ENCODE results near the gene SGK1.

Gene SGK1

GRCh38 chr6:134174672-134175531, 143.0 kb downstream of the SGK1 start (continued):
- TF ChIP-seq ZNF18 (tag by site-specific recombination; IDR thresholded peaks at IDR 0.05), result no peak
- TF ChIP-seq ZNF626 (tag by site-specific recombination; IDR thresholded peaks at IDR 0.05), result peak; percentile 39; the same call in 1 of the 2 replicates
- 0 out of 2 replicates have a peak, but pooled peaks have one; percentile 7 for TF ChIP-seq TCF7L2 (IDR thresholded peaks at IDR 0.05; ENCODE audit: borderline replicate concordance, low read depth, low read length)
- no peak for TF ChIP-seq ZSCAN18 (tag by site-specific recombination; IDR thresholded peaks at IDR 0.05)
- no peak for TF ChIP-seq MZF1 (tag by site-specific recombination; IDR thresholded peaks at IDR 0.05; ENCODE audit: borderline replicate concordance)
- TF ChIP-seq ZNF404 (tag by site-specific recombination; IDR thresholded peaks at IDR 0.05), result no peak
- 0 out of 2 replicates have a peak, but pooled peaks have one; percentile 5 for TF ChIP-seq FEZF1 (tag by site-specific recombination; IDR thresholded peaks at IDR 0.05)
- TF ChIP-seq ZNF146 (tag by site-specific recombination; IDR thresholded peaks at IDR 0.05), result no peak
- TF ChIP-seq ZFP69B (tag by site-specific recombination; IDR thresholded peaks at IDR 0.05), result no peak
- peak; percentile 90 for TF ChIP-seq ZNF561 (tag by site-specific recombination; IDR thresholded peaks at IDR 0.05; ENCODE audit: borderline replicate concordance)
- TF ChIP-seq ZNF548 (tag by site-specific recombination; IDR thresholded peaks at IDR 0.05), result no peak
- no peak for TF ChIP-seq ZNF416 (tag by site-specific recombination; IDR thresholded peaks at IDR 0.05)
- TF ChIP-seq ZFP3 (tag by site-specific recombination; IDR thresholded peaks at IDR 0.05; ENCODE audit: low read depth), result no peak
- no peak for TF ChIP-seq MEIS1 (CRISPR knock-in tag; IDR thresholded peaks at IDR 0.05; ENCODE audit: borderline replicate concordance)
- TF ChIP-seq ZNF610 (tag by site-specific recombination; IDR thresholded peaks at IDR 0.05; ENCODE audit: borderline replicate concordance), result peak; percentile 31; the same call in 1 of the 2 replicates
- peak; percentile 94 for TF ChIP-seq ZBTB8A (tag by site-specific recombination; IDR thresholded peaks at IDR 0.05)
- TF ChIP-seq ZNF292 (tag by site-specific recombination; IDR thresholded peaks at IDR 0.05; ENCODE audit: borderline replicate concordance, low read depth), result no peak
- no peak for TF ChIP-seq ZNF114 (tag by site-specific recombination; IDR thresholded peaks at IDR 0.05)
- TF ChIP-seq ZNF707 (tag by site-specific recombination; IDR thresholded peaks at IDR 0.05), result no peak
- no peak for TF ChIP-seq ZNF311 (tag by site-specific recombination; IDR thresholded peaks at IDR 0.05; ENCODE audit: borderline replicate concordance)
- no peak for TF ChIP-seq ZNF837 (tag by site-specific recombination; IDR thresholded peaks at IDR 0.05)
- no peak for TF ChIP-seq ZNF549 (tag by site-specific recombination; IDR thresholded peaks at IDR 0.05)
- TF ChIP-seq EGR2 (tag by site-specific recombination; IDR thresholded peaks at IDR 0.05; ENCODE audit: low read depth), result peak; percentile 55; the same call in 1 of the 2 replicates
- TF ChIP-seq ZSCAN23 (tag by site-specific recombination; IDR thresholded peaks at IDR 0.05), result 0 out of 2 replicates have a peak, but pooled peaks have one; percentile 29
- TF ChIP-seq HOXC10 (CRISPR knock-in tag; IDR thresholded peaks at IDR 0.05), result no peak
- TF ChIP-seq ZEB2 (tag by site-specific recombination; IDR thresholded peaks at IDR 0.05), result no peak; the same call in 1 of the 2 replicates
- TF ChIP-seq ZNF16 (tag by site-specific recombination; IDR thresholded peaks at IDR 0.05; ENCODE audit: low read depth), result no peak
- 0 out of 2 replicates have a peak, but pooled peaks have one; percentile 45 for TF ChIP-seq ZNF391 (tag by site-specific recombination; IDR thresholded peaks at IDR 0.05; ENCODE audit: borderline replicate concordance, low read depth)
- peak; percentile 43; the same call in 1 of the 2 replicates for TF ChIP-seq ZNF639 (tag by site-specific recombination; IDR thresholded peaks at IDR 0.05)
- no peak for TF ChIP-seq ZNF555 (tag by site-specific recombination; conservative IDR thresholded peaks at IDR 0.05)
- no peak for TF ChIP-seq REPIN1 (tag by site-specific recombination; IDR thresholded peaks at IDR 0.05; ENCODE audit: low read depth)
- TF ChIP-seq ZNF157 (tag by site-specific recombination; IDR thresholded peaks at IDR 0.05), result no peak
- TF ChIP-seq ZNF510 (tag by site-specific recombination; IDR thresholded peaks at IDR 0.05; ENCODE audit: insufficient replicate concordance), result peak; percentile 3
- TF ChIP-seq ZNF670 (tag by site-specific recombination; IDR thresholded peaks at IDR 0.05; ENCODE audit: low read depth), result no peak
- TF ChIP-seq ZNF658 (tag by site-specific recombination; IDR thresholded peaks at IDR 0.05), result no peak
- TF ChIP-seq ZNF184 (tag by site-specific recombination; IDR thresholded peaks at IDR 0.05), result no peak
- 0 out of 2 replicates have a peak, but pooled peaks have one; percentile 32 for TF ChIP-seq ZNF792 (tag by site-specific recombination; IDR thresholded peaks at IDR 0.05)

Measured in HEK293 (cell line).